HCT116 (cell line): ENCODE data around the gene UBXN10.

ENCODE experiments used
- EZH2phosphoT487 ChIP-seq: fragments of 200-600 bp; IDR thresholded peaks from 2 replicates; pipeline ENCODE4 v1.6.1; 2018; ENCODE audit warnings: antibody characterized with exemption, borderline replicate concordance
- TCF7L2 ChIP-seq: IDR thresholded peaks from 2 replicates; pipeline ENCODE4 v1.7.0; 2011; ENCODE audit warnings: borderline replicate concordance, inconsistent platforms; ENCODE audit not compliant: insufficient read depth, insufficient read length; ENCODE audit errors: extremely low read depth
- YY1 ChIP-seq: IDR thresholded peaks from 2 replicates; pipeline ENCODE4 v1.6.1; 2011; ENCODE audit warnings: low read length, low read depth, moderate library complexity, mild to moderate bottlenecking; ENCODE audit not compliant: insufficient replicate concordance; ENCODE audit errors: extremely low read depth

DNA sequence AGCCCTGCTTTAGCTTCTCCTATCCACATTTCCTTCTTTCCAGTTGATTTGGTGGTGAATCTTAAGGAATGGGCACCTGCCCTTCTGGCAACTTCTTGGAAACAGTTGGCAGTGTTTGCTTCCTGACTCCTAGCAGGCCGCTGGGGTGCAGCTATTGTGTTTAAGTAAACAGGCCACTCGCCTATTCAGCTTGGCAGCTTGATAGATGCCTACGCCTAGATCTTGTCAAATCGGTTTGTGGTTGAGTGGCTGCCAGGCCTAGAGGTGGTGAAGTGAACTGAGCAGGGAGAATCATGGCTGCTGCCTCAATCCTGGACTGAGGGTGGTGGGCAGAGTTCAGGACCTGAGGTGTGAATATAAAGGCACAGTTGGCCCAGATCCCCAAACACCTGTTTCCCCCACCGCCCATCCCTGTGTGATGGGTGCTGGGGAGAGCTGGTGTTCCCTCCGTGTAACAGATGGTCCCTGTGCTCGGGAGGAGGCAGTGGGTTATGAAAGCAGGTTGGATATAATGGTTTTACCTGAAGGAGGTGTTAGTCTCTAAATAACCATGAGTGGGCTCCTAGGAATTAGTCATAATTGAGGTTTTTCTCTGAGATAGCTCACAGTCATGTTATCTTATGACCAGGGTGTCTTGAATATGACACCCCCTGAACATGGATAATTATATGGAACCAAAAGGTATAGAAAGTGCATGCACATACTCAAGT, 1.4 kb downstream of the UBXN10 start:
- no peak for TF ChIP-seq TCF7L2
- TF ChIP-seq YY1 = no peak
- TF ChIP-seq EZH2phosphoT487 = no peak
